GM18507 (cell line): ENCODE measurements around the gene PRR9.
"Not testable (repeated sequence)": the region's sequence is repeated elsewhere in the genome, so short reads cannot be mapped to it uniquely, and the experiment has no call there.

Experiments
- DNase-seq: peaks from one replicate; pipeline ENCODE4 v3.0.0; 2011; ENCODE audit warnings: low read depth; ENCODE audit not compliant: insufficient read length; ENCODE audit errors: extremely low spot score
- FAIRE-seq: peaks from 2 replicates; lab custom pipeline; 2011; peaks lifted over from hg19 to GRCh38; lab: Jason Lieb, UNC

The PRR9 gene

DNA sequence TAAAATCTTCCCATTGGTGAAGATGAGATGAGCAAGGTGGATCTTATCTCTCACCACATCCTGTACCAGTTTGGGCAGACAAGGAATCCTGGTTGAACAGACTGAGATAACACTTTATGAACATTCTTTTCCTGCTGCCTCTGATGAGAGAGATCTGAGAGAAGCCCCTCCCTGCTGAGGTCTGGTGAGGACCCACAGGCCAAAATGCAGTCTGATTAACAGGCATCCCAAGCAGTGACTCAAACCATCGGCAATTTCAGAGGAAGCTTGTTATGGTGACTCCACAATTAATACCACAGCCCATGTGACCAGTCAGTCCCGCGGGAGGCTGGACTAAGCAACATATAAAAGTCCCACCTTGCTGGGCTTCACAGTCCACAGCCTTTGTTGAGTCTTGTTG is at the start of gene PRR9:
TSS of gene PRR9 (plus strand) at position 373 of the 400 bp plus-strand sequence. CDS start 561 bp downstream, outside the sequence.
- no peak for FAIRE-seq
- no peak for DNase-seq

DNA sequence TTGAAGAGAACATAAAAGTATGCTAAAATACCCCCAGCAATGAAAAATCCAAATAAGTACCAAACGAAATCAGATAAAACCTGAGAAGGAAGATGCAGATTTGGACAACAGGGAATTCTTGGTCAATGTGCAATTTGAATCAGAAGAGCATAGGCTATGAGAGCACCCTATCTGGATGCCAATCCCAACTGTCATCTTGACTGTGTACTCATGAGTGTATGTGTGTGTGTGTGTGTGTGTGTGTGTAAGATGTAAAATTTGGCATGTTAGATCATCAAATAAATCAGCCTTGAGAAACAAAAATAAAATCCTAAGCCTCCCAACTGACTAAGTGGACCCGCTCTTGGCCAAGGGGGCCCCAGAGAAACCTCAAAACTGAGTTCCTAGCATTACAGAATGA is 48.7 kb upstream of the PRR9 start:
- no peak for FAIRE-seq

GRCh38 chr1:153174624-153175023 is 42.8 kb upstream of the PRR9 start:
- DNase-seq: no peak
- FAIRE-seq: no peak

More for the DNA sequence above, 48.7 kb upstream of the PRR9 start:
- DNase-seq: no peak

DNA sequence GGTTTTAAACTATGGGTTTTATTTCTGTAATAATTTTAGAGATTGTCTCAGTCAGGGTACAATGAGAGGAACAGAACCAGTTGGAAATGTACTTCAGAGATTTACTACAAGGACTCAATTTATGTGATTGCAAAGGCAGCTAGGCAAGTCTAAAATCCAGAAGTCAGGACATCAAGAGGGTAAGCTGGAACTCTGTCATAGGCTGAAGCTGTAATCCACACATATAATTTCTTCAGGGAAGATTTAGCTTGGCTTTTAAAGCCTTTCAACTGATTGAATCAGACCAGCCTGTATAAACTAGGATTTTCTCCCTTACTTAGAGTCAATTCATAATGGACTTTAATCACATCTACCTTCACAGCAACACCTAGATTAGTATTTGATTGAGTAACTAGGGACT is 38.5 kb upstream of the PRR9 start:
- DNase-seq: no peak
- no peak for FAIRE-seq

GRCh38 chr1:153180556-153180955 is 36.8 kb upstream of the PRR9 start:
- FAIRE-seq: no peak
- DNase-seq: no peak

GRCh38 chr1:153188301-153188700 is 29.1 kb upstream of the PRR9 start:
- not testable (repeated sequence) for FAIRE-seq, DNase-seq

DNA sequence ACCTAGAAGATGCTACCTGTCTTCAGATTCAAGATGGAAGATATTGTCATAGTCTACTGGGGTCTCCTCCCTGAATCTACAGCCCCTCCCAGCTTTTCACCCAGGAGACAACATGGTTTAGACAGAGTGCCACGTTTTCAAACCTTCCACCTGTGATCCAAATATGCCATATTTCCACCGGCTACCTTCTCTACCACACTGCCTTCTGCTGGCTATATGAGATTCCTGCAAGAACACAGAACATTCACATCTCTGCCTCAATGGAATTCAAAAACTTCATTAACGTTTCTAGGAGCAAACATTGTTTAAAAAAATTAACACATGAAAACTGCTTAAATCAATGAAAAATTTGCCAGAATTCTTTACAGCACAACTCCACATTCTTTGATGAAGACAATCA is 27.0 kb upstream of the PRR9 start:
- no peak for FAIRE-seq
- DNase-seq: no peak

DNA sequence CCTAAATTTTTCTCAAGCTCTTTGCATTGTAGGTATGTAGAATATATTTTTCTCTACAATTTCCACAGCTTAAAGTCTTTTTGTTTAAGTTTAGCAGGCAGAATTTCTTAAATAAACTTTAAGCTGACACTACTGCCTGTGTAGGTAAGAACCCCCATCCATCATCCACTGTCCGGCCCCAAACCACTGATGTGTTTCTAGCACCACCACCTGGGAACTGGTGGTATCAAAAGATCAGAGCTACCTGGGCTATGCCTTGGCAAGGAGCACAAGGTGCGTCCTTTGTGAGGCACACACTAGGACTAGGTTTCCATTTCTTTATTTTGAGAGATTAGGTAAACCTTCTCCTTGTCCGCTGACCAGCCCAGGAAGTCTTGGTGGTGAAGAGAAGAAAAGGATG is 24.7 kb upstream of the PRR9 start:
- no peak for DNase-seq
- FAIRE-seq: no peak

DNA sequence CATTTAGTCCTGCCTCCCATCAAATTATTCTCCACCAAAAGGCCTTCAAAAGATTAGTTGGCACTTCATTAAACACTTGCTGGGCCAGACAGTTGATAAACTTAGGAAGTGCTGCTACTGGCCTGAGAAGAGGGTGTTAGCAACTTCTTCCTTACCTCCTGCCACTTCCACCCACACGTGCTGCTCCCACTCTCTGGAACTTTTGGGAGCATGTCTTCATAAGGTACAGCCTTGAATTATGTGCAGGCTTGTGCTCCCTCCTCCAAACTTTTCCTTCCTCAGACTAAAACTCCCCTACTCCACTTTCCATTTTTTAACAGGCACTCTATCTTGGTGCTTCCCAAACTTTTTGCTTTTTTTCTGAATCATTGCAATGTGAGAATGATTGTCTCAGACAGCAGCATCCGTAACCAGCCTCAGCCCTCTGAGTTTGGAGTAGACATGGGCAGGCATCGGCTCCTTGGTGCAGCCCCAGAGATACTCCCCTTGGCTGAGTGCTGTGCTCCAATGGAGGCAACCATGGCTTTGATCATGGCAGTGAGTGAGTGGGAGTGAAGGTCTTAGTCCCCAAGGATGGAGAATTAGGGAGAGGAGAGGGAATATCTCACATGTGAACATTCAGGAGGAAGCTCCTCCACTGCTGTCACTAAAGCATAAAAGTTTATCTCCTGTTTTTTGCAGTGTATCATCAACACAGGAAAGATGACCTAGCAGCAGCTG is 22.9 kb upstream of the PRR9 start:
- DNase-seq (no peak), FAIRE-seq (no peak)

- no peak for FAIRE-seq
- no peak for DNase-seq
Observed at GRCh38 chr1:153195216-153195615, 22.2 kb upstream of the PRR9 start.

GRCh38 chr1:153202006-153202405 is 15.4 kb upstream of the PRR9 start:
- DNase-seq: no peak
- no peak for FAIRE-seq

DNA sequence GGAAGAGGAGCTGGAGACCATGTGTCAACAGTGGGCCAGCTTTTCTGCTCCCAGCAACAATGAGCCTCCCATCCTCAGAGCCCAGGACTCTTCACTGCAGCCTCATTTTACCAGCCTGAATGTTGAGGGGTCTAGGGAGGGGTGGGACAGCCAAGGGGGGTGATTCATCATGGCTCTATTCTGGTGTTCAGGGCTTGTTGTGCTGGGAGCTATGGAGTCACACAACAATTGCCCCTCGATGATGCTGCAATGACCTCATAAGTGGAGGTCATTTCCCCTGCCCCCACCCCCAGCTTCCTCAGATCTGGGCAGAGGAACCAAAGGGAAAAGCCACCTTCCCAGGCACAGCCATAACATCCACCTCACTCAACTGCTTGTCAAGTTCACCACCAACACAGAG is 14.3 kb upstream of the PRR9 start, which contains the start of gene LELP1:
TSS of gene LELP1 (plus strand) at position 301 of the 400 bp plus-strand sequence. CDS start 1,278 bp downstream, outside the sequence.
- FAIRE-seq (no peak), DNase-seq (no peak)

DNA sequence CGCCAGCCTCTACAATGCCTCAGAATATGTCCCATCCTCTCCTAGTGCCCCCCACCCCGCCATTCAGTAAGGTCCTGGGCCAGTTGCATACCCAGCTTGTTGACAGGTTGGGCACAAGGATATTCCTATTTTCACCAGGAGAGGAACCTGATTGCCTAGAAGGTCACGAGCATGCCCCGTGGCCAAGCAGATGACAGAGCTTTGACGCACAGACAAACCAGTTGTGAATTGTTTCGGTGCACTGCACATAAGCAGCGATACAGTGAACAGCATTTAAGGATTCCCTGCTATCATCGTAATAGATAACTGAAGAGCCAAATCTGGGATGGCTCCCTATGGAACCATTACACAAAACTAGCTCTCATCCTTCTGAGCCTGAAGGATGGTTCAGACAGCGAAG is 10.8 kb upstream of the PRR9 start:
- DNase-seq (no peak), FAIRE-seq (no peak)

GRCh38 chr1:153210206-153210605 is 7.2 kb upstream of the PRR9 start:
- FAIRE-seq (no peak), DNase-seq (no peak)

- DNase-seq (no peak), FAIRE-seq (no peak)
Observed at GRCh38 chr1:153212201-153212600, 5.2 kb upstream of the PRR9 start.

DNA sequence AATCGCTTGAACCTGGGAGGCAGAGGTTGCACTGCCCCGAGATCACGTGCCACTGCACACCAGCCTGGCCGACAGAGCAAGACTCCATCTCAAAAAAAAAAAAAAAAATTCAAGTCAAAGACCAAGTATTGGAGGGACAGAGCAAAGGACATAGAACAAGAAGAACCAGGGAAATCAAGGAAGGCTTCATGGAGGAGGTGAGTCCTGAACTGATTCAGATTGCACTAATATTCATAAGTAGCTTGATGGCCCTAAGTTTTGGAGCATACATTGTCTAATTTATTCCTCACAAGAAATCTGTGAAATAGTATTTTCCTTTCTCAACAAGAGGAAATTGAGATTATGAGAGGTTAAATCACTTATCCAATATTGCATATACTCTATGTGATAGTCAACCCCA is 3.9 kb upstream of the PRR9 start:
- no peak for DNase-seq
- FAIRE-seq: no peak

DNA sequence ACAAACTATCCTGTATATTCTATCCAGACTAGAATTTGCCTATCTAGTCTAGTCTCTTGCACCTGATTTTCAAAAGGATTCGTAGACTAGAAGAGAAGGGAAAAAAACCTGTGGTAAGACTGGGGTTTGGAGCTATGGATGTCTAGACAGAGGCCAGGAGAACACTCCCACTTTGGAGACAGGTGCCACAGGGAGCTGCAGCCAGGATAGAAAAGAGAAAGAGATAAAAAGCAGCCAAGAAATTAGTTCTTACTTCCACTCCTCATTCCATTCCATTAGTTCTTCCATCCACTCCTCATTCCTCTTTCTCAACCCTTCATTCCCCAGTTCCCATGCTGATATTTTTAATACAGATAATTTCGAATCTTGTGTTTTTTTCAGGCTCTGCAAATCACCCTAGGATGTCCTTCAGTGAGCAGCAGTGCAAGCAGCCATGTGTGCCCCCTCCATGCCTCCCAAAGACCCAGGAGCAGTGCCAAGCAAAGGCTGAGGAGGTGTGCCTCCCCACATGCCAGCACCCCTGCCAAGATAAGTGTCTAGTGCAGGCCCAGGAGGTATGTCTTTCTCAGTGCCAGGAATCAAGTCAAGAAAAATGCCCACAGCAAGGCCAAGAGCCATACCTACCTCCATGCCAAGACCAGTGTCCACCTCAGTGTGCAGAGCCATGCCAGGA is 496 bp downstream of the PRR9 start:
- FAIRE-seq (no peak), DNase-seq (no peak)

GRCh38 chr1:153220606-153221303 is 3.4 kb downstream of the PRR9 start:
- DNase-seq (no peak), FAIRE-seq (no peak)

- not testable (repeated sequence) for DNase-seq
- peak; percentile 97 for FAIRE-seq
Observed at GRCh38 chr1:153223040-153223891, 5.9 kb downstream of the PRR9 start.

DNA sequence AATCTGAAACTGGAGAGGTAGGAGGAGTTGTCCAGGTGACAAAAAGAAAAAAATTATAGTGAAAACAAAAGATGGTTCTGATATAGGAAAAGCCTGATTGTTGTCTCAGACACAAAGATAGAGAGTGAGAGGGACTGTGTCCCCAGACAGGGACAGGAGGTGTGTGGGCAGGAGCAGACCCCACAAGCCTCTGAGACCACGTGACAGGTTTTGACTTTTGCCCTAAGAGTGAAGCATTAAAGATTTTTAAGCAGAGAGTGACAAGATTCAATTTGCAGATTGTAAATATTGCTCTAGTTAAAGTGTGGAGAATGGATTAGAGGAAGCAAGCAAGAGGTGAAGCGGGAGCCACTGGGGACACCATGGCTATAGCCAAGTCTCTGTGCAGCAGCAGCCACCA is 10.4 kb downstream of the PRR9 start:
- DNase-seq (no peak), FAIRE-seq (no peak)
